GM19025 (cell line): ENCODE measurements around the gene MYOM1.

ENCODE experiments used
- ATAC-seq: cut with Tn5 transposase; IDR thresholded peaks from one replicate; pipeline ENCODE4 v1.9.1; 2021; ENCODE audit warnings: mild to moderate bottlenecking, low read depth, moderate library complexity; ENCODE audit not compliant: unreplicated experiment

Gene MYOM1

GRCh38 chr18:3154214-3154613 is 65.6 kb downstream of the MYOM1 start:
- no peak for ATAC-seq

DNA sequence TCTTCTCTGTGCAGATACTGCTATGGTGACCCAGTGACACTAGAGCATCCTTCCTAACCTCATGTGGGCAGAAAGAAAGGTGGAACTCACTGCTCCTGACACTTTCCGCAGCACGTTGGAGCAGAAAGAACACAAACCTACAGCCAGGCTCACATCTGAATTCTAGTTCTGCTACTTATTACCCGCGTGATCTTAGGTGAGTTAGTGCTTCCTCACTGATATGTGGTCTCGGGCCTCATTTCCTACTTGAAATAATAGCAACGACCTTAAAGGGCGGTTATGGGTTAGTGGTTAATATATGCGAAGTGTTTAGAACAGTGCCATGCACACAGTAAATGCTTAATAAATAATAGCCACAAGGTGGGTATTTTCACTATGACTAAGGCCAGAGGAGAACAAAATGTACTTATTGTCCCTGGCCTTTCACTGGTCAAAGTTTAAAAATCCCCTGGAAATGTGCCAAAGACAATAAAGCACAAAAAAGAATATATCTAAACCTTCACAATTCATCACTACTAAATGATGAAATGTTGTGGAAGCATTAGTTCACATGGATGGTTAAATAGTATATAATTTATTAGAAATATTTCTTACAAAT is 66.6 kb downstream of the MYOM1 start:
- peak; percentile 84 for ATAC-seq

DNA sequence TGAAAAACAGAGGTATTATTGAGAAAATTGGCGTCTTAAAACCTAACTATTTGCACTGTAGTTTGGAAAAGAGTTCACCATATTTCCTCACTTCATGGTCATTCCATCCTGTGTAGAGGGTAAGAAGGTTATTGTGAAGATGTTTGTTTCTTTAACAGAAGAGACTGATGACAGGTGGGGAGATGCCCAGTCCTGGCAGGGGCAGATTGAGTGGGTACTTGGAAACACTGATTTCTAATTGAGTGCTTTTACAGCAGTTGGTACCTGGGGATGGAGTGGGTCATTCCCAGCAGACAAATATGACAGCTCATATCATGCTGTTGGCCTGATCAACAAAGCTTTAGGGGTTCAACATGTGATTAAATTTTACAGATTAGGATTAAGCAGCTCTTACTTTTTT is 67.5 kb downstream of the MYOM1 start:
- no peak for ATAC-seq

- no peak for ATAC-seq
Measured at GRCh38 chr18:3151399-3152264, 68.1 kb downstream of the MYOM1 start.

GRCh38 chr18:3150688-3151087 is 69.1 kb downstream of the MYOM1 start:
- ATAC-seq, result no peak

DNA sequence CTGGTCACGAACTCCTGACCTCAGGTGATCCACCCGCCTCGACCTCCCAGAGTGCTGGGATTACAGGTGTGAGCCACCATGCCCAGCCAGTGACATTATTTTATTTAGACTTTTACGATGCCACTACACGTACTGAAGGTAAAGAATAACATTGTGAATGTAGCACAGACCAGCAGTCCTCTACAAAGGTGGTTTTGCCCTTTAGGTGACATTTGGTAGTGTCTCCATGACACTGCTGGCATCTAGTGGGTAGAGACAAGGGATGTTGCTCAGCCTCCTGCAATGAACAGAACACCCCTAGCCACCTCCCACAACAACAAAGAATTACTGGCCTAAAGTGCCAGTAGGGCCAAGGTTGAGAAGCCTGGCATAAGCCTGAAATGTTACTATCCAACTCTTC is 69.5 kb downstream of the MYOM1 start:
- no peak for ATAC-seq

DNA sequence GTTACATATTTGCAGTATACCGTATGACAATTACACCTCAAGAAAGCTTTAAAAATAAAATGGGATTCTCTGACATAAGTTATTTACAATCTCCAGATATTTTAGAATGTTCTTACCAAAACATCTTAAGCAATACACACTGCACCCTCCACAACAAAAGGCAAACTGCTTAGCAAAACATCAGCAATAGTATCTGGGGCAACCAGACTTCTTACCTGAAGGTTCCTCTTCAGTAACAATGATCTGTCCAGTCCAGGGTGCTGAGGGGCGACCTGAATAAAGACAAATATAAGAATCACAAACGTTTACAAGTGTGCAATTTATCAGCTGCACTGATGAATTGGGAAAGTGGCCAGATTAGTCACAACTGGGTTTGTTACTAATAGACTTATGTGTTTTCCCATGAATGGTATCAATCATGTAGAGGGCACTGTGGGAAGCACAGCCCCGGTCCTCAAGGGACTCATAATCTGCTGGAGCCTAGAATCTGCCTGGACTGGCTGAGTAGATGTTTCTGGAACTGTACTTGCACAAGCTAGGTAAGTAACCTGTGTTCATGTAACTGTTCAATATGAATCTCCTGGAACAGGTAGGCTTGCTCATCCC is 70.7 kb downstream of the MYOM1 start:
- no peak for ATAC-seq

DNA sequence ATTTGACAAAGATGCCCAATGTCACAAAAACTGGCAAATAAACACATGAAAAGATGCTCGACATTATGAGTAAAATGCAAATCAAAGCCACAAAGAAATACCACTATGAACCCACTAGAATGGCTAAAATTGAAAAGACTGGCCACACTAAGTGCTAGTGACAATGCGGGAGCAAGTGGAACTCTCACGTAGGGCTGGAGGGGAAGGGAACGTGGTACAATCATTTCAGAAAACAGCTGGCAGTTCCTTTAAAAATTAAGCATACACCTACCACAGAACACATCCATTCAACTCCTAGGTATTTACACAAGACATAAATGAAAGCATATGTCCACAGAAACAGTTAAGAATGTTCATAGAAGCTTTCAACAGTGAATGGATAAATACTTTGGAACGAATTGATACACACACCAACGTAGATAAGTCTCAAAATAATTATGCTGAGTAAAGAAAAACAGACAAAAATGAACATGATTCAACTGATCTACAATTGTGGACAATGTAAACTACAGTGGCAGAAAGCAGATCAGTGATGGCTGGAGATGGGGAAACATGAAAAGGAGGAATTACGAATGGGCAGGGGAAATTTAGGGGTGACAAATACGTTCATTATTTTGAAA is 71.7 kb downstream of the MYOM1 start:
- ATAC-seq, result no peak

GRCh38 chr18:3140986-3141639 is 78.7 kb downstream of the MYOM1 start:
- no peak for ATAC-seq

GRCh38 chr18:3140342-3140741 is 79.4 kb downstream of the MYOM1 start:
- ATAC-seq, result no peak

DNA sequence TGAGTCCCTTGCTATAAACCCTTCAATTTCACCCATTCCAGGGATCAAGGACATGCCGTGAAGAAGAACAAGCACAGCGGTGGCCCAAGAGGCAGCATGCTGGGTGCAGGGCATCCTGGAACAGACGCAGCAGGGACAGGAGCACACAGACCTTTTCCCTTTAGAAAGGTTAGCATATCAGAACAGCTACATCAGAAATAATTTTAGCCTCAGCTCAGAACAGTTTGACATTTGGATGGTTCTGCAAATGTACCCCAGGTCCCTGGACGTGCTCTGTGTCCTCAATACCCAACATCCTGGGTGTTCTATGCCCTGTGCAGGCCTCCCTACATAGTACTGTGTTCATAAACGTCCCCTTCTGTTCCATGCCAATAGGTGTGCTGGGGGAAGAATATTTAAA is 80.4 kb downstream of the MYOM1 start:
- ATAC-seq, result no peak

DNA sequence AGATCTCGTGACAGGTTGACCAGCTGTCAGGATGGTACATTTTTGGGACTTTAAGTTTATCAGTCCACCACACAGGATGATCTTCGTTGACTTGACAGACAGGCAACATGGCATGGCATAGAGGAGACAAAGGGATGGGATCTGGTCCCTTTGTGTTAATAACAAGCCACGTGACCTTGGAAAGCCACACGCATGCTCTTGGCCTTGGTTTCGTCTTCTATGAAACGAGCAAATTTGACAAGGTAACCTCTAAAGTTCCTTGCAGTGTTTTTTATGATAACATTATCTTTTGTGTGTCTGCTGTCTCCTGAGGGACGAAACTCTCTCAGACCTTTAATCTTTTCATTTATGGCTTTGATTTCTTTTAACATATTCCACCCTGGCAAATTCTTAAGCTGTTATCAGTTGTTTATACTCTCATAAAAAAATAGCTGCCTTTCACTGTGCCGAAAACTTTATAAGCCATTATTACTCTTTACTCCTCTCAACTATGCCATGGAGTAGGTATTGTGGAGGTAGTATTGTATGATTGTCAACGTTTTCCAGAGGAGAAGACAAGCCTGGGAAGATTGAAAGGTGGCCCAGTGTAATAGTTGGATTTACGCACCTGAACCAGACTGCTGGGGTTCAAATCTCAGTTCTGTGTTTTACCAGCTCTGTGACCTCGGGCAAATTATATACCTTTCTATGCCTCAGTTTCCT is 81.3 kb downstream of the MYOM1 start:
- no peak for ATAC-seq

DNA sequence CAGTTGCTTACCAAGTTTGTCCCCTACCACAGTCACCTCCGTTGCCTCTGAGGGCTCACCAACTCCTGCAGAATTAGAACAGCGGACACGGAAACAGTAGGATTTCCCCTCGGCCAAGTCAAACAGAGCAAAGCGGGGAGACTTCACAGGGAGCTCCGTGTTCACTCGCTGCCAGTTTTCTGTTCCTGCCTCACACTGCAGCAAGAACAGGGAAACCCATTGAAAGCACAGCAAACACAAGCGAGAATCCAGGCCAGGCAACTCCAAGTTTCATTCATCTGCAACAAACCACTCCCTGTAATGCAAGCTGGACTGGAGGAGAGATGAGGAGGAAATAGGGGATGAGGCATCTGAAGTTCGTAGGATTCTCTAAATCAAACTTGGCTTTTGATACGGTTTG is 84.2 kb downstream of the MYOM1 start:
- ATAC-seq, result no peak

DNA sequence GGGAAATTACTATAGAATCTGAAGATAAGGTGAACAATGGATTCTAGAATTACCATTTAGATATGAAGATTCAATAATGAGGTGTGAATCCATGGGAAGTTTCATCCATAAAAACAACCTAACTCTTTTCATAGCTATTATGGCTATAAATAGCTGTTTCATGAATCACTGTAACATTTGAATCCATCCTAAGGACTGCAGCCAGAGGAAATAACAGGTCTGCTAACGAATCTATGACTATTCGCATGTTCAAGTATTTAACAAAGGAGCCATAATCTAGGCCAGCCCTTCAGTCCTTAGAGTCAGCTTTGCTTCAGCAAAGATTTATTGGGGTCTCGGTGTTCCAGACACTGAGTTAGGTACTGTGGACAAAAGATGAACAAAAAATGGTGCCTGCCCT is 87.1 kb downstream of the MYOM1 start:
- no peak for ATAC-seq

GRCh38 chr18:3130344-3130743 is 89.4 kb downstream of the MYOM1 start:
- ATAC-seq, result no peak

DNA sequence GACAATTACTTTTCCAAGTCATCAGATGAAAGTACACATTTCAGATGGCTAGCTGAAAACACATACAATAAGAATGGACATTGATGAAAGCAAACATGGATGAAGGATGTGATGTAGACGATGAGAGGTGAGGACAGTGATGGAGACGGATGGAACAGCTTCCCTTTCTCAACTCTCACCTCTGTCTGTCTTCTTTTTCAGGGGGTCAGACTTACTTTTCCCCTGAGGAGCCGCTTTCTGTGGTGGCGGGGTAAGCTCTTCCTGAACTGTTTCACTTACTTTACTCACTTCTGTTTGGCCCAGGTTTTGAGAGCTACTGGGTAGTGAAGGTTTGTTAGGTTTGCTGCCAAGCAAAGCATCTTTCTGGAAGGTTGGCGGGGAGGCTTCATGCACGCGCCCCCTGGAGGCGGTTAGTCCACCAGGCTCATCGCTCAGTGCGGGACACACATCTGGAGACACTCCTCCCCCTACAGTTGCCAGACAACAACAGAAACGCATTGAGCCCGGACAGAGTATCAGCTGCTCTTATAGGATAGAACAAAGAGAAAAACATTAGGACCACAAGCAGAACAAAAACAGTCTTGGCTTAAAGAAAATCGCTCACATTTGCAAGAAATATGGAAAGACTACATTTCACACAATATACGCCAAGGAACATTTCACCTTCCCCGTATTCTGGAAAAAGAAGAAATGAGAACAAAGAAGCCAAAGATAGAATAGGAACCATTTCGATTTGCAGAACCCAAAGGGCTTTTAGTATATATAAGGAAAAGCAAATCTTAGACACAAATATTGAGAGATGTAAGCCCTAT is 90.5 kb downstream of the MYOM1 start:
- no peak for ATAC-seq

GRCh38 chr18:3126457-3127097 is 93.2 kb downstream of the MYOM1 start:
- ATAC-seq, result no peak

DNA sequence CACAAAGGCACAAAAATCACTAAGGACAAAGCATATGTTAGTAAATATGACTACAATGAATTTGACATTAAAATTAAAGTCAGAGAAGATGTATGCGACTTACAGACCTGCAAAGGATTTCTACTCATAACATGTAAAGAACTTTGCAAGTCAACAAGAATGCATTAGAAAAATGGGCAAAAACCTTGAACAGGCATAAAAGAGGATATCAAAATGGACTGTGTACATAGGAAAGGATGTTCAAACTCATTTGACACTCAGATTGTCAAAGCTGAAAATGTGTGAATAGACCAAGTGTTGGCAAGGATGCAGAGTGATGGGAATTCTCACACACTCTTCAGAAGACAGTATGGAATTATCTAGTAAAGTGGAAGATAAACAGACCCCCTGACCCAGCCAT is 94.9 kb downstream of the MYOM1 start:
- no peak for ATAC-seq

GRCh38 chr18:3122851-3123250 is 96.9 kb downstream of the MYOM1 start:
- ATAC-seq, result no peak
